Right atrium auricular region (tissue), 2 donors: ENCODE measurements around the gene ARFGAP1. TPM values are rescaled to one million over a fixed set of nuclear protein-coding genes. Genes with fewer than 3 reads are reported as not detected.

Experiments
- DNase-seq: peaks from one replicate; pipeline ENCODE4 v3.0.0-alpha.2; 2019; ENCODE audit warnings: low spot score
- H3K27ac ChIP-seq, 2 donors: fragments of 200-600 bp; sonication (generic); 1 replicate in 1 of 2; 2 replicates in 1 of 2; pipeline ENCODE4 v1.5.1; 2016 to 2019
- H3K27me3 ChIP-seq, 2 donors: fragments of 200-600 bp; sonication (generic); one replicate each; pipeline versions ENCODE4 v1.5.1 to v1.6.0; 2017 to 2019
- H3K36me3 ChIP-seq: fragments of 200-600 bp; sonication (generic); one replicate; pipeline ENCODE4 v1.5.1; 2016
- H3K4me1 ChIP-seq, 2 donors: fragments of 200-600 bp; sonication (generic); one replicate each; pipeline versions ENCODE4 v1.5.1 to v1.6.0; 2017 to 2019
- H3K4me3 ChIP-seq, 2 donors: fragments of 200-600 bp; sonication (generic); 1 replicate in 1 of 2; 2 replicates in 1 of 2; pipeline ENCODE4 v1.5.1; 2017 to 2019; ENCODE audit warnings: mild to moderate bottlenecking in 1 of 2, moderate library complexity in 1 of 2
- H3K9me3 ChIP-seq, 2 donors: fragments of 200-600 bp; sonication (generic); one replicate each; pipeline ENCODE4 v1.5.1; 2019
- CTCF ChIP-seq, 2 donors: fragments of 200-600 bp; sonication (generic); IDR thresholded peaks; one replicate each; pipeline ENCODE4 v1.5.1; 2019; ENCODE audit warnings: antibody characterized with exemption in 2 of 2
- total RNA-seq, 2 donors: library from RNA; depleted of rRNA; stranded (reverse); fragments of >200 nt; gene quantifications; one replicate each; pipeline ENCODE4 v1.1.0, GENCODE V29; 2016

The ARFGAP1 gene
- total RNA-seq, 2 donors from 2014 or later = 19.1 to 20.7 TPM

- H3K9me3 ChIP-seq = no peaks in the 10 kb centered on the region
- H3K27me3 ChIP-seq = no peaks in the 10 kb centered on the region
- H3K4me1 ChIP-seq = peaks cover 0 to 14% of the 10 kb centered on the region in 2 donors
- no peak for DNase-seq
- no peak for TF ChIP-seq CTCF (IDR thresholded peaks at IDR 0.05)
- H3K4me3 ChIP-seq = no peak overlapping the region
- H3K36me3 ChIP-seq = no peaks in the 10 kb centered on the region
- H3K27ac ChIP-seq = no peak overlapping the region
Measured at GRCh38 chr20:63268671-63269439, 3.8 kb upstream of the ARFGAP1 start.

- Histone ChIP-seq H3K9me3 (no peaks in the 10 kb centered on the region), H3K36me3 (no peaks in the 10 kb centered on the region), H3K27ac (no peak overlapping the region), H3K27me3 (no peaks in the 10 kb centered on the region), H3K4me3 (no peak overlapping the region), H3K4me1 (peaks cover 0 to 23% of the 10 kb centered on the region in 2 donors)
- TF ChIP-seq CTCF (IDR thresholded peaks at IDR 0.05) = no peak
- no peak for DNase-seq
Measured at GRCh38 chr20:63269724-63270123, 2.9 kb upstream of the ARFGAP1 start.

- Histone ChIP-seq H3K4me3 (no peak overlapping the region), H3K27me3 (no peaks in the 10 kb centered on the region), H3K4me1 (peaks cover 0 to 23% of the 10 kb centered on the region in 2 donors), H3K27ac (no peak overlapping the region), H3K9me3 (no peaks in the 10 kb centered on the region), H3K36me3 (no peaks in the 10 kb centered on the region)
- no peak for DNase-seq
- TF ChIP-seq CTCF (IDR thresholded peaks at IDR 0.05) = no peak
Measured at GRCh38 chr20:63270606-63271325, 1.8 kb upstream of the ARFGAP1 start.

GRCh38 chr20:63273059-63273579 is 506 bp downstream of the ARFGAP1 start:
- Histone ChIP-seq H3K27ac (peak overlapping the region; percentile 62 to 69), H3K36me3 (peaks cover 20% of the 10 kb centered on the region), H3K27me3 (no peaks in the 10 kb centered on the region), H3K4me1 (peaks cover 0 to 23% of the 10 kb centered on the region in 2 donors), H3K4me3 (peak overlapping the region; percentile 75 to 97), H3K9me3 (no peaks in the 10 kb centered on the region)
- TF ChIP-seq CTCF (IDR thresholded peaks at IDR 0.05) = no peak
- DNase-seq = no peak

GRCh38 chr20:63273635-63274380 is 1.2 kb downstream of the ARFGAP1 start:
- no peaks in the 10 kb centered on the region for H3K27me3 ChIP-seq
- no peak for TF ChIP-seq CTCF (IDR thresholded peaks at IDR 0.05)

More at GRCh38 chr20:63273635-63274380, 1.2 kb downstream of the ARFGAP1 start:
- Histone ChIP-seq H3K36me3 (peaks cover 27% of the 10 kb centered on the region), H3K4me1 (peaks cover 0 to 23% of the 10 kb centered on the region in 2 donors), H3K9me3 (no peaks in the 10 kb centered on the region), H3K4me3 (peak overlapping the region; percentile 75 to 97), H3K27ac (no peak overlapping the region)
- no peak for DNase-seq
